Right atrium auricular region (tissue), 2 donors: ENCODE data around the gene COL4A4. TPM values are rescaled to one million over a fixed set of nuclear protein-coding genes. Genes with fewer than 3 reads are reported as not detected.

Source experiments
- DNase-seq: peaks from one replicate; pipeline ENCODE4 v3.0.0-alpha.2; 2019; ENCODE audit warnings: low spot score
- H3K27ac ChIP-seq, 2 donors: fragments of 200-600 bp; sonication (generic); 1 replicate in 1 of 2; 2 replicates in 1 of 2; pipeline ENCODE4 v1.5.1; 2016 to 2019
- H3K27me3 ChIP-seq, 2 donors: fragments of 200-600 bp; sonication (generic); one replicate each; pipeline versions ENCODE4 v1.5.1 to v1.6.0; 2017 to 2019
- H3K36me3 ChIP-seq: fragments of 200-600 bp; sonication (generic); one replicate; pipeline ENCODE4 v1.5.1; 2016
- H3K4me1 ChIP-seq, 2 donors: fragments of 200-600 bp; sonication (generic); one replicate each; pipeline versions ENCODE4 v1.5.1 to v1.6.0; 2017 to 2019
- H3K4me3 ChIP-seq, 2 donors: fragments of 200-600 bp; sonication (generic); 1 replicate in 1 of 2; 2 replicates in 1 of 2; pipeline ENCODE4 v1.5.1; 2017 to 2019; ENCODE audit warnings: mild to moderate bottlenecking in 1 of 2, moderate library complexity in 1 of 2
- H3K9me3 ChIP-seq, 2 donors: fragments of 200-600 bp; sonication (generic); one replicate each; pipeline ENCODE4 v1.5.1; 2019
- total RNA-seq, 2 donors: library from RNA; depleted of rRNA; stranded (reverse); fragments of >200 nt; gene quantifications; one replicate each; pipeline ENCODE4 v1.1.0, GENCODE V29; 2016
- TF ChIP-seq, protein P1 (sequence below), 2 donors: fragments of 200-600 bp; sonication (generic); IDR thresholded peaks; one replicate each; pipeline ENCODE4 v1.5.1; 2019; ENCODE audit warnings: antibody characterized with exemption in 2 of 2

COL4A4 gene
- total RNA-seq, 2 donors from 2014 or later: 3.8 to 10.0 TPM

DNA sequence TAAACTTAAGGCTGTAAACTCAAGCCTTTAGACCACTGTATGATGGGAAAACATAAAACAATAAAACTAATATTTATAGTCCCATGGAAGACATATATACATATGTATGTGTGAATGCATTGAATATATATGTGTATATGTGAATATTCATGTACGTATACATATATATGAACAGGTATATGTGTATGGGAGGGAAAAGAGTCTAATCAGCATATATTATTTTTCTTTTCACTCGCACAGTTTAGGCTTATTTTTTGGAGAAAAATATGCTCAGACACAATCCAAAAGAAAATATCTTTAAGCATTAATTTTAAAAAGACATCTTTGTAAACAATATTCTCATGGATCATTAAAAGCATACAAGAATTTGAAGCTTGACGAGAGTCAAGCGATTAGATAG is 22.7 kb downstream of the COL4A4 start:
- no peak overlapping the region for H3K4me3 ChIP-seq
- DNase-seq: no peak
- no peaks in the 10 kb centered on the region for H3K36me3 ChIP-seq
- H3K4me1 ChIP-seq: no peaks in the 10 kb centered on the region
- H3K27ac ChIP-seq: no peak overlapping the region
- no peaks in the 10 kb centered on the region for H3K9me3 ChIP-seq
- TF ChIP-seq, protein P1, sequence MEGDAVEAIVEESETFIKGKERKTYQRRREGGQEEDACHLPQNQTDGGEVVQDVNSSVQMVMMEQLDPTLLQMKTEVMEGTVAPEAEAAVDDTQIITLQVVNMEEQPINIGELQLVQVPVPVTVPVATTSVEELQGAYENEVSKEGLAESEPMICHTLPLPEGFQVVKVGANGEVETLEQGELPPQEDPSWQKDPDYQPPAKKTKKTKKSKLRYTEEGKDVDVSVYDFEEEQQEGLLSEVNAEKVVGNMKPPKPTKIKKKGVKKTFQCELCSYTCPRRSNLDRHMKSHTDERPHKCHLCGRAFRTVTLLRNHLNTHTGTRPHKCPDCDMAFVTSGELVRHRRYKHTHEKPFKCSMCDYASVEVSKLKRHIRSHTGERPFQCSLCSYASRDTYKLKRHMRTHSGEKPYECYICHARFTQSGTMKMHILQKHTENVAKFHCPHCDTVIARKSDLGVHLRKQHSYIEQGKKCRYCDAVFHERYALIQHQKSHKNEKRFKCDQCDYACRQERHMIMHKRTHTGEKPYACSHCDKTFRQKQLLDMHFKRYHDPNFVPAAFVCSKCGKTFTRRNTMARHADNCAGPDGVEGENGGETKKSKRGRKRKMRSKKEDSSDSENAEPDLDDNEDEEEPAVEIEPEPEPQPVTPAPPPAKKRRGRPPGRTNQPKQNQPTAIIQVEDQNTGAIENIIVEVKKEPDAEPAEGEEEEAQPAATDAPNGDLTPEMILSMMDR (IDR thresholded peaks at IDR 0.05): no peak
- H3K27me3 ChIP-seq: no peaks in the 10 kb centered on the region

DNA sequence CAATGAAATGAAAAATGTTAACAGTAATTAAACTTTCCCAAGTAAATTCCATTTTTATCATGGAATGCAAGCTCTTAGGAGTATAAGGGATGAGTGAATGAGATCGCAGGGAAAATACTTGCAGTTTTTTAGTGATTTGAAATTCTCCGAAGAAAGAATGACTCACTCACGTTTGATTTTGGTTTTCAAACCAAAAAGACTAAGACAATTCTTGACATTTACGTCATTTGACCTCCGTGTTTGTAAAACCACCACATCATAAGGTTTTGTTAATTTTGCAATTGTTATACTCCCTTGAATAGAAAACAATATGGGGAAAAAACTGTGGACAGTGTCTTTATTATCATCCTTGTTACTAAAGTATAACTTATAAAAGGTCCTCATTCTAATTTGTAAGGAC is 29.4 kb downstream of the COL4A4 start:
- TF ChIP-seq, protein P1 (IDR thresholded peaks at IDR 0.05): no peak
- Histone ChIP-seq H3K36me3 (no peaks in the 10 kb centered on the region), H3K4me3 (no peak overlapping the region), H3K9me3 (no peaks in the 10 kb centered on the region), H3K27me3 (no peaks in the 10 kb centered on the region), H3K4me1 (no peaks in the 10 kb centered on the region), H3K27ac (no peak overlapping the region)
- DNase-seq: no peak

DNA sequence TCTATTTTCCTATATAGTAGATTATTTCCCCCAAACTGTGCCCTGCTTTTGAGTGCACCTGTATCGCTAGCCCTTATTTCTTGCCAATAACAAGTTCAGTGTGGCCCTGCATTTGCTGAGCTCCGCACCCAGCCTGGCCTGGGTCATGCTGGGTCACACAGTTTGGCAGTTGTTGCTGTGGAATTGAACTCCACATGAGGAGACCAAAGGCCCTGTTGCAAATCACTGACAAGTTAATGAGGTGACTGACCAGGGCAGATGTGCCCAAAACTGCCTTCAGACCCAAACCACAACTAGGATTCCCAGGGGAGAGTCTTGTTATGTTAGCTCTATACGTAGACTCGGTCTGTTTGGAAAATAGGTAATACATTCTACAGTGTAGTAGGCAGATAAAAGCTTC is 31.0 kb downstream of the COL4A4 start:
- Histone ChIP-seq H3K36me3 (no peaks in the 10 kb centered on the region), H3K27ac (no peak overlapping the region), H3K4me3 (no peak overlapping the region), H3K27me3 (no peaks in the 10 kb centered on the region), H3K4me1 (no peaks in the 10 kb centered on the region), H3K9me3 (no peaks in the 10 kb centered on the region)
- TF ChIP-seq, protein P1 (IDR thresholded peaks at IDR 0.05): no peak
- no peak for DNase-seq

DNA sequence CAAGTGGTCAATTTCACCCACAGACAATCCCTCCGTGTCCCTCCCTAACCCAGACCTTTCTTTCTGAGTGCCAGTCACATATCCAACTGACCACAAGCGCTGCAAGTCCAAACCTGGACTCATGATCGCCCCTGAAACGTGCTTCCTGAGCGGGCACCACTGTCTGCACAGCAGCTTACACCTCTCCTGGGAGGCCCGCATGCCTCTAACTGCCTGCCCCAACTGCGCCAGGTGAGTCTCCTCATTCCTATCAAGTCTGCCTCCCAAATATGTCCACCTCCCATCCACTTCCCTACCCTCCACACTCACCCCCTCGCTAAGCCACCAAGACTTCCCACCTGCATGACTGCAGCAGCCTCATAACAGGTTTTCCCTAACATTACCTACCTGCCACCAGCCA is 33.4 kb downstream of the COL4A4 start:
- Histone ChIP-seq H3K9me3 (no peaks in the 10 kb centered on the region), H3K27ac (no peak overlapping the region), H3K4me3 (no peak overlapping the region), H3K4me1 (no peaks in the 10 kb centered on the region), H3K27me3 (no peaks in the 10 kb centered on the region), H3K36me3 (no peaks in the 10 kb centered on the region)
- TF ChIP-seq, protein P1 (IDR thresholded peaks at IDR 0.05): no peak
- DNase-seq: no peak

DNA sequence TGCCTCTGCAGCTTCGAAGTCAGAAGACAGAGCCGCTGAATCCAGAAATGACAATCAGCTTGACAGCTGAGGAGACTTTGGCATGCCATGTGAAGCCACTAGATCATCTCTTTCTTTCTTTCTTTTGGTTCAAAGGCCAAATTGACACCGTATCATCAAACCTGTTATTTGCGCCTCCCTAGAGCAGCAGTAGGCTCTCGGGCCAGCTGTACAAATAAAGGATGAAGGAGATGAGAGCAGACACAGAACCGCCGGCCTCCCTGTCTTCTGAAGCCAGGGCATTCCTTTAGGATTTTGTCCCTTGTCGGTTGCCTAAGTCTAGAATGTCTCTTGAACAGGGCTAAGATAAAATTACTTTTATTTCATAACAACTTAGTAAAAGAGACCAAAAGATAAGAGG is 36.8 kb downstream of the COL4A4 start:
- H3K27ac ChIP-seq: no peak overlapping the region
- TF ChIP-seq, protein P1 (IDR thresholded peaks at IDR 0.05): no peak
- no peaks in the 10 kb centered on the region for H3K9me3 ChIP-seq
- H3K4me3 ChIP-seq: no peak overlapping the region
- no peaks in the 10 kb centered on the region for H3K27me3 ChIP-seq
- no peaks in the 10 kb centered on the region for H3K4me1 ChIP-seq
- no peak for DNase-seq
- no peaks in the 10 kb centered on the region for H3K36me3 ChIP-seq

DNA sequence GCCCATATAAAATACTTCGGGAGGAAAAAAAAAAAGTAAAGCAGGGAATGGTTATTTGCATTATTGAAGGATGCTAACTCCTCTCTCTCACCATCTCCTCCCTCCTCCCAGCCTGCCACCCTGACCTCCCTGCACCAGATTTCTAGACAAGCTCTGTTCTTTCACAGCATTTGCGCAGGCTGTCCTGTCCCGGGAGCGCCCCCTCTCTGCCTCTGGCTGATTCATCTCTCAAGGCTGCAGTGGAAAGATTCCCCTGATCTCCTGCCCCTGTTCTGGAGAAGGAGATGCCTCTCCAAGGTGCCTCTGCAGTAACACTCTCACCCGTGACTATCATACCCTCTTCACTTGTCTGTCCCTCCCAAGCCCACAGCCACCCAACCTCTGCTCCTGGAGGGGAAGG is 38.5 kb downstream of the COL4A4 start:
- TF ChIP-seq, protein P1 (IDR thresholded peaks at IDR 0.05): no peak
- H3K27ac ChIP-seq: no peak overlapping the region
- no peaks in the 10 kb centered on the region for H3K4me1 ChIP-seq
- no peak overlapping the region for H3K4me3 ChIP-seq
- H3K9me3 ChIP-seq: no peaks in the 10 kb centered on the region
- no peaks in the 10 kb centered on the region for H3K27me3 ChIP-seq
- H3K36me3 ChIP-seq: no peaks in the 10 kb centered on the region
- no peak for DNase-seq
